IPS-15b (cell line): ENCODE measurements around the gene FAM13A.

ENCODE experiments used
- H3K27me3 ChIP-seq: one replicate; pipeline ENCODE4 v1.6.1; 2013; ENCODE audit warnings: low read length; ENCODE audit not compliant: control insufficient read depth, insufficient read depth
- H3K36me3 ChIP-seq: one replicate; pipeline ENCODE4 v1.6.1; 2013; ENCODE audit warnings: low read length; ENCODE audit not compliant: control insufficient read depth, insufficient read depth
- H3K4me1 ChIP-seq: one replicate; pipeline ENCODE4 v1.6.1; 2013; ENCODE audit warnings: mild to moderate bottlenecking, low read length; ENCODE audit not compliant: control insufficient read depth, insufficient read depth
- H3K4me3 ChIP-seq: one replicate; pipeline ENCODE4 v1.5.1; 2013; ENCODE audit warnings: low read depth, low read length
- H3K9ac ChIP-seq: one replicate; pipeline ENCODE4 v1.6.1; 2013; ENCODE audit warnings: low read depth, mild to moderate bottlenecking, low read length
- H3K9me3 ChIP-seq: one replicate; pipeline ENCODE4 v1.6.1; 2013; ENCODE audit warnings: mild to moderate bottlenecking, low read length; ENCODE audit not compliant: control insufficient read depth, insufficient read depth

The FAM13A gene

GRCh38 chr4:88993246-88993645 lies 63.7 kb downstream of the FAM13A start:
- Histone ChIP-seq H3K9me3 (no peaks in the 10 kb centered on the region), H3K4me1 (no peaks in the 10 kb centered on the region), H3K36me3 (no peaks in the 10 kb centered on the region), H3K9ac (no peak overlapping the region), H3K4me3 (no peak overlapping the region), H3K27me3 (no peaks in the 10 kb centered on the region)

- Histone ChIP-seq H3K9ac (no peak overlapping the region), H3K4me1 (no peaks in the 10 kb centered on the region)
Measured at GRCh38 chr4:88991746-88992145, 65.2 kb downstream of the FAM13A start.

GRCh38 chr4:88989990-88990389 lies 67.0 kb downstream of the FAM13A start:
- Histone ChIP-seq H3K4me1 (no peaks in the 10 kb centered on the region), H3K9ac (no peak overlapping the region), H3K9me3 (no peaks in the 10 kb centered on the region), H3K4me3 (no peak overlapping the region), H3K36me3 (no peaks in the 10 kb centered on the region), H3K27me3 (no peaks in the 10 kb centered on the region)

More at GRCh38 chr4:88991746-88992145, 65.2 kb downstream of the FAM13A start:
- no peak overlapping the region for H3K4me3 ChIP-seq
- H3K36me3 ChIP-seq, result no peaks in the 10 kb centered on the region
- H3K9me3 ChIP-seq, result no peaks in the 10 kb centered on the region
- H3K27me3 ChIP-seq, result no peaks in the 10 kb centered on the region

- Histone ChIP-seq H3K9me3 (no peaks in the 10 kb centered on the region), H3K27me3 (no peaks in the 10 kb centered on the region), H3K36me3 (no peaks in the 10 kb centered on the region), H3K4me1 (no peaks in the 10 kb centered on the region), H3K4me3 (no peak overlapping the region), H3K9ac (no peak overlapping the region)
Measured at GRCh38 chr4:88985088-88985773, 71.8 kb downstream of the FAM13A start.

GRCh38 chr4:88982757-88983156 lies 74.2 kb downstream of the FAM13A start:
- H3K4me3 ChIP-seq, result no peak overlapping the region
- H3K9ac ChIP-seq, result no peak overlapping the region
- no peaks in the 10 kb centered on the region for H3K36me3 ChIP-seq
- H3K9me3 ChIP-seq, result no peaks in the 10 kb centered on the region
- no peaks in the 10 kb centered on the region for H3K4me1 ChIP-seq
- H3K27me3 ChIP-seq, result no peaks in the 10 kb centered on the region

GRCh38 chr4:88981993-88982392 lies 75.0 kb downstream of the FAM13A start:
- no peak overlapping the region for H3K4me3 ChIP-seq
- H3K9me3 ChIP-seq, result no peaks in the 10 kb centered on the region
- H3K36me3 ChIP-seq, result no peaks in the 10 kb centered on the region
- H3K4me1 ChIP-seq, result no peaks in the 10 kb centered on the region
- H3K9ac ChIP-seq, result no peak overlapping the region
- H3K27me3 ChIP-seq, result no peaks in the 10 kb centered on the region

GRCh38 chr4:88981556-88981955 lies 75.4 kb downstream of the FAM13A start:
- Histone ChIP-seq H3K4me3 (no peak overlapping the region), H3K9ac (no peak overlapping the region), H3K4me1 (no peaks in the 10 kb centered on the region), H3K36me3 (no peaks in the 10 kb centered on the region), H3K27me3 (no peaks in the 10 kb centered on the region), H3K9me3 (no peaks in the 10 kb centered on the region)

GRCh38 chr4:88979276-88979675 lies 77.7 kb downstream of the FAM13A start:
- no peaks in the 10 kb centered on the region for H3K27me3 ChIP-seq
- no peak overlapping the region for H3K4me3 ChIP-seq
- H3K9ac ChIP-seq, result no peak overlapping the region
- H3K4me1 ChIP-seq, result no peaks in the 10 kb centered on the region
- H3K36me3 ChIP-seq, result no peaks in the 10 kb centered on the region
- H3K9me3 ChIP-seq, result no peaks in the 10 kb centered on the region

GRCh38 chr4:88976775-88977035 lies 80.3 kb downstream of the FAM13A start:
- Histone ChIP-seq H3K36me3 (no peaks in the 10 kb centered on the region), H3K9me3 (no peaks in the 10 kb centered on the region), H3K9ac (no peak overlapping the region), H3K27me3 (no peaks in the 10 kb centered on the region), H3K4me3 (no peak overlapping the region), H3K4me1 (no peaks in the 10 kb centered on the region)

GRCh38 chr4:88975958-88976774 lies 80.8 kb downstream of the FAM13A start:
- no peaks in the 10 kb centered on the region for H3K4me1 ChIP-seq
- H3K4me3 ChIP-seq, result no peak overlapping the region
- H3K9me3 ChIP-seq, result no peaks in the 10 kb centered on the region
- H3K27me3 ChIP-seq, result no peaks in the 10 kb centered on the region
- H3K36me3 ChIP-seq, result no peaks in the 10 kb centered on the region
- no peak overlapping the region for H3K9ac ChIP-seq

GRCh38 chr4:88971536-88971935 lies 85.4 kb downstream of the FAM13A start:
- Histone ChIP-seq H3K4me1 (no peaks in the 10 kb centered on the region), H3K9me3 (no peaks in the 10 kb centered on the region), H3K27me3 (no peaks in the 10 kb centered on the region), H3K4me3 (no peak overlapping the region), H3K9ac (no peak overlapping the region), H3K36me3 (no peaks in the 10 kb centered on the region)

GRCh38 chr4:88969746-88970145 lies 87.2 kb downstream of the FAM13A start:
- H3K9ac ChIP-seq, result no peak overlapping the region
- H3K4me3 ChIP-seq, result no peak overlapping the region
- H3K4me1 ChIP-seq, result no peaks in the 10 kb centered on the region
- no peaks in the 10 kb centered on the region for H3K36me3 ChIP-seq
- H3K9me3 ChIP-seq, result no peaks in the 10 kb centered on the region
- no peaks in the 10 kb centered on the region for H3K27me3 ChIP-seq
